ENCODE results near the gene ACAT1. TPM values are rescaled to one million over a fixed set of nuclear protein-coding genes. Genes with fewer than 3 reads are reported as not detected.

ACAT1 gene
- polyA plus RNA-seq (2011; rRNA removed): 102 and 119 TPM in 2 replicates
- polyA plus RNA-seq (2012; cell fraction: cytosol; rRNA removed): 62.2 and 70.5 TPM in 2 replicates
- 45.3 and 56.9 TPM in 2 replicates for polyA plus RNA-seq (2012; cell fraction: nucleus; rRNA removed)
- 105 to 113 TPM (median 112 TPM) in 3 replicates for polyA plus RNA-seq (2017; fragmentation: RNase III; extraction: RNeasy Plus Mini Kit Qiagen cat#74134 plus additional on column Dnase treatment)
- 34.1 and 36.0 TPM in 2 replicates for polyA minus RNA-seq (2011; rRNA and poly(A)+ RNA removed)

GRCh38 chr11:108121274-108122155, at the start of gene ACAT1:
Gene ACAT1 (plus strand): TSS chr11:108121567. CDS start chr11:108121607, 40 bp downstream.
- peak; percentile 97 to 99 for ATAC-seq
- POLR2A ChIA-PET: interaction anchor here (0.7 kb wide), 2 partner anchors 102 to 346 kb away, joined by 3 to 4 read pairs; partner anchors contain the start of gene C11orf65
- WGBS (ENCODE audit: missing lambda C conversion rate): under 1% methylated on average over 17 of the region's 73 CpGs
- CTCF ChIA-PET: interaction anchor here (0.5 kb wide), 1 partner anchor 538 kb away, joined by 4 read pairs; no protein-coding TSS in a partner anchor
- H3K4me2 ChIP-seq: peak within 1 kb of the TSS; percentile 87
- peak within 1 kb of the TSS; percentile 63 for H3K4me3 ChIP-seq
- H3K4me1 ChIP-seq: peaks cover 23% of the 10 kb centered on the region
- no peak for FAIRE-seq
- peak within 1 kb of the TSS; percentile 79 to 90 for H3K27ac ChIP-seq
- DNase-seq (ENCODE audit: low read depth in 1 of 2, low spot score in 1 of 2): peak; percentile 73 to 86
- TF ChIP-seq JUN (IDR thresholded peaks at IDR 0.05) (peak in 1 of 2 experiments; percentile 65; a peak in 2 of 5 replicates), MYC (IDR thresholded peaks at IDR 0.05; ENCODE audit: borderline replicate concordance, low read length) (peak; percentile 29; the same call in 1 of the 2 replicates), PHF8 (IDR thresholded peaks at IDR 0.05; ENCODE audit: borderline replicate concordance, low read depth) (peak; percentile 92), MAX (IDR thresholded peaks at IDR 0.05) (peak; percentile 80), KDM1A (IDR thresholded peaks at IDR 0.05; ENCODE audit: low read depth) (no peak), POLR2A (IDR thresholded peaks at IDR 0.05; ENCODE audit: low read length) (peak; percentile 72), HEYL (CRISPR knock-in tag; IDR thresholded peaks at IDR 0.05) (no peak), E2F6 (IDR thresholded peaks at IDR 0.05; ENCODE audit: borderline replicate concordance, low read depth) (peak; percentile 25; the same call in 1 of the 2 replicates)
- H3K9me3 ChIP-seq: no peaks in the 10 kb centered on the region

GRCh38 chr11:108084811-108085210, 36.6 kb upstream of the ACAT1 start:
- ATAC-seq (no peak), FAIRE-seq (no peak), DNase-seq (ENCODE audit: low read depth in 1 of 2, low spot score in 1 of 2) (no peak)
- CTCF ChIA-PET: interaction anchor here (1.5 kb wide), 1 partner anchor 33 kb away, joined by 3 read pairs; no protein-coding TSS in a partner anchor
- H3K4me2 ChIP-seq: no peak overlapping the region
- H3K4me3 ChIP-seq: no peak overlapping the region
- no peaks in the 10 kb centered on the region for H3K4me1 ChIP-seq
- TF ChIP-seq CHD2 (IDR thresholded peaks at IDR 0.05; ENCODE audit: low read length, partially characterized antibody) (no peak), ESRRA (IDR thresholded peaks at IDR 0.05; ENCODE audit: borderline replicate concordance, low read length) (no peak), CHD4 (IDR thresholded peaks at IDR 0.05; ENCODE audit: borderline replicate concordance) (no peak), KDM5A (IDR thresholded peaks at IDR 0.05) (no peak), TP53 (CRISPR knock-in tag; IDR thresholded peaks at IDR 0.05) (no peak), ELK1 (IDR thresholded peaks at IDR 0.05; ENCODE audit: low read depth, low read length) (no peak), FOXS1 (CRISPR knock-in tag; IDR thresholded peaks at IDR 0.05) (no peak), BCL3 (IDR thresholded peaks at IDR 0.05) (no peak), HOXB13 (CRISPR knock-in tag; IDR thresholded peaks at IDR 0.05; ENCODE audit: low read depth) (no peak), ZFP36 (IDR thresholded peaks at IDR 0.05; ENCODE audit: borderline replicate concordance, partially characterized antibody) (no peak), RAD21 (conservative IDR thresholded peaks at IDR 0.05 in 1 of 2, IDR thresholded peaks at IDR 0.05 in 1 of 2) (no peak), NFE2L2 (conservative IDR thresholded peaks at IDR 0.05; ENCODE audit: low read length) (no peak), ZC3H11A (IDR thresholded peaks at IDR 0.05) (no peak), JUN (IDR thresholded peaks at IDR 0.05) (no peak), ZNF302 (CRISPR knock-in tag; IDR thresholded peaks at IDR 0.05) (no peak), NPAS2 (CRISPR knock-in tag; IDR thresholded peaks at IDR 0.05; ENCODE audit: borderline replicate concordance) (no peak), HES2 (IDR thresholded peaks at IDR 0.05) (no peak), MAFK (IDR thresholded peaks at IDR 0.05; ENCODE audit: partially characterized antibody) (no peak), EP300 (IDR thresholded peaks at IDR 0.05) (no peak), BHLHE40 (IDR thresholded peaks at IDR 0.05; ENCODE audit: low read depth, low read length) (no peak)
- WGBS (ENCODE audit: missing lambda C conversion rate): 85% methylated on average over 1 of the region's 1 CpG
- no peaks in the 10 kb centered on the region for H3K9me3 ChIP-seq
- no peak overlapping the region for H3K27ac ChIP-seq
- POLR2A ChIA-PET: no interaction called here
